Measurements from ENCODE around the gene RCAN3.

The RCAN3 gene

GRCh38 chr1:24558455-24558854, 55.8 kb downstream of the RCAN3 start:
- DNase-seq (ENCODE audit: insufficient read length, low spot score) (no peak), FAIRE-seq (no peak)
- TF ChIP-seq CTCF (IDR thresholded peaks at IDR 0.05; ENCODE audit: insufficient read depth, missing control alignments), result no peak

- FAIRE-seq (no peak), DNase-seq (ENCODE audit: insufficient read length, low spot score) (no peak)
These were observed 56.5 kb downstream of the RCAN3 start for GRCh38 chr1:24558902-24559791.

GRCh38 chr1:24560361-24560760, 57.7 kb downstream of the RCAN3 start:
- TF ChIP-seq CTCF (IDR thresholded peaks at IDR 0.05; ENCODE audit: insufficient read depth, missing control alignments), result no peak
- FAIRE-seq (no peak), DNase-seq (ENCODE audit: insufficient read length, low spot score) (no peak)

More at GRCh38 chr1:24558902-24559791, 56.5 kb downstream of the RCAN3 start:
- TF ChIP-seq CTCF (IDR thresholded peaks at IDR 0.05; ENCODE audit: insufficient read depth, missing control alignments), result no peak

- no peak for TF ChIP-seq CTCF (IDR thresholded peaks at IDR 0.05; ENCODE audit: insufficient read depth, missing control alignments)
- DNase-seq (ENCODE audit: insufficient read length, low spot score) (no peak), FAIRE-seq (no peak)
These were observed 60.0 kb downstream of the RCAN3 start for GRCh38 chr1:24562625-24563024.

GRCh38 chr1:24564695-24565094, 62.1 kb downstream of the RCAN3 start:
- FAIRE-seq (no peak), DNase-seq (ENCODE audit: insufficient read length, low spot score) (no peak)
- TF ChIP-seq CTCF (IDR thresholded peaks at IDR 0.05; ENCODE audit: insufficient read depth, missing control alignments), result no peak

- DNase-seq (ENCODE audit: insufficient read length, low spot score) (no peak), FAIRE-seq (no peak)
- TF ChIP-seq CTCF (IDR thresholded peaks at IDR 0.05; ENCODE audit: insufficient read depth, missing control alignments), result no peak
These were observed 63.7 kb downstream of the RCAN3 start for GRCh38 chr1:24566236-24566867.

All from D721Med (cell line).